GM19468 (cell line): ENCODE measurements around the gene SLC39A13.

ENCODE experiments used
- ATAC-seq: cut with Tn5 transposase; IDR thresholded peaks from one replicate; pipeline ENCODE4 v1.9.1; 2021; ENCODE audit warnings: mild to moderate bottlenecking, moderate library complexity, moderate number of reproducible peaks; ENCODE audit not compliant: unreplicated experiment; ENCODE audit errors: extremely low read depth

The SLC39A13 gene

DNA sequence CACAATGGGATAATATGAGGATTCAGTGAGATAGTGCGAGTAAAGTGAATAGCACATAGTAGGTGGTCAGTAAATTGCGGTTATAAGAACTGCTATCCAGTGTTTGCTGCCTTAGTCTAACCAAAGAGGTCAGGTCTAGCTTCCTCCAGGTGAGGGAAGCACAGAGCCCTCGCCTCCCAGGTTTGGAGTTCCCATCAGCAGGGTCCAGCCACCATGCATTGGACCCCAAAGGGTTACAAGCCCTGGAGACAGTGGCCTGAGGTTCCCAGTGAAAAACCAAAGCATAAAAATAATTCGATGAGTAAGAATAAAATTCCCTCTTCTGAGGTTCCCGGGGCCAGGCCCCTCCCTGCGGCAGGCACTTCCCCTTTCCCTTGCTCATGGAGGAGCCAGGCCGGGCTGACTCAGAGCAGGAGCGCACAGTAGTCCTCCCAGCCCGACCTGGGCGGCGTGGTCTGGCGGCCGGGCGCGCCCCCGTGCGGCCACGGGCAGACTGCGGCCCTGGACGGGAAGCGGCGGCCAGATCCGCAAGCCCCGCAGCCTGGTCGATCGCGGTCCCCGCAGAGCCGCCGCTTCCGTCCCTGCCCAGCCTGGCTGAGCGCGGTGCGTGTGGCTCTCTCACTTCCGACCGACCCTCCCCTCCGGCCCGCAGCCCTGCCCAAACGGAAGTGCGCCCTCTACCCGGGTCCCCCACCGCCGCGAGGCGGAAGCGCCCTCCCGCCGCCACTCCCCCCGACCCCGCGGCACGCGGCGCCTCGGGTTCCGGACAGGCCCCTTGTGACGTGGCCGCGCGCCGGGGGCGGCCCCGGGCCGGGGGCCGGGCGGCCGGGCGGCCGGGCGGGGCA is at the start of gene SLC39A13:
SLC39A13 (plus strand) TSS at position 845 of the 845 bp plus-strand sequence. CDS start 1,505 bp downstream, outside the sequence.
- ATAC-seq = peak; percentile 83

DNA sequence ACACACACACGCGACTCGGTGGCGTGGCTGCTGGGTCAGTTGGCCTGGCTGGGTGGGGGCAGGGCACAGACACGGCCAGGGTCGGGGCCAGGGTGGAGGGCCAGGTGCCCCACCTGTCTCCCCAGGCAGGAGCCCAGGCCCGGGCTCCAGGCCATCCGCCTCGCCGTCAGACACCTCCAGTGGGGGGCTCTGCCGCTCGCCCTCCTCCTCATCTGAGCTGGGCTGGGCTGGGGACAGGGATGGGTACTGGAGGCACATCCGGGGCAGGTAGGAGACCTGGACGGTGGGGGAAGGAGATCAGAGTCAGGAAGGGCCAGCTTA is 49.7 kb upstream of the SLC39A13 start:
- ATAC-seq = no peak

DNA sequence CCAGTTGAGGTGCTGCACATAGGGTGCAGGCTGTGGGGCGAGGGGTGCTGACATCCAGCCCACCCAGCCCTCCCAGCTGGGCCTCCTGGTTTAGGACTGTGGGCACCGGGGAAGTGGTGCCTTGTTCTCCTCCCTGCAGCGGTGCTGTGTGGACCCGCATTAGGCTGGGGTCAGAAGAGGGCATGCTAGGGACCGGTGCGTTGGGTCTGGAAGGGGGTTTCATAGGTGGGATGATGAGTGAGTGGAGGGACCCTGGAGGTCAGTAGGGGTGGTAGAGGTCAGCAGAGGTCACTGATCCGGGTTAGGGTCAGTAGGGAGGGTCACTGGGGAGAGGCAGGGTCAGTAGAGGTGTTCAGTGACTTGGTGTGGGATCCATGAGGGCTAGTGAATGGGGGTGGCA is 49.2 kb upstream of the SLC39A13 start:
- ATAC-seq = no peak

DNA sequence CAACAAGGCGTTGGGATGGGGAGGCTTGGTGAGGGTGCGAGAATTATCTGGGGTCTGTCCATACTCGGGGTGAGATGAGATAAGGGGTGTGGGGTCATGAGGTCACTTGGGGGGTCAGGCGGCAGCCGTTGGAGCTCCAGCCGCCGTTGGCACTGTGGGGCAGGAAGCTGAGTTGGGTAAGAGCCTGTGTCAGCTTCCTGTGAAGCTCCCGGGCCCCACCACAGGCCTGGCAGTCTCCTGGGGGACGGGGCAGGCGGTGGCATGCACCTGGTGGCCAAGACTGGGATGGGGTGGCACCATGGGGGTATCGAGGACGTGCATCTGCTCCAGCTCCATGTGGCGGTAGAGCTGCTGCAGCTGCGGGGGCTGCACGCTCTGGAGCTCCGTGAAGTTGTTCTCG is 48.8 kb upstream of the SLC39A13 start:
- ATAC-seq = no peak

DNA sequence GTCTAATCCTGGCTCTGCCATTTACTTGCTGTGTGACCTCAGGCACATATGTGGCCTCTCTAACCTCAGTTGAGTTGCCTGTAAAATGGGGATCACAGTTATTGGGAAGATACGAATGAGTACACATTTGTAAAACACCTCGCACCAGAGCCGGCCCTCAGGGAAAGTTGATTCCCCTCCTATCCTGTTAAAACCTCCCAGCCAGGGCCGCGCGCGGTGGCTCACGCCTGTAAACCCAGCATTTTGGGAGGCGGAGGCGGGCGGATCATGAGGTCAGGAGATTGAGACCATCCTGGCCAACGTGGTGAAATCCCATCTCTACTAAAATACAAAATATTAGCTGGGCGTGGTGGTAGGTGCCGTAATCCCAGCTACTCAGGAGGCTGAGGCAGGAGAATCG is 48.0 kb upstream of the SLC39A13 start:
- ATAC-seq = no peak

DNA sequence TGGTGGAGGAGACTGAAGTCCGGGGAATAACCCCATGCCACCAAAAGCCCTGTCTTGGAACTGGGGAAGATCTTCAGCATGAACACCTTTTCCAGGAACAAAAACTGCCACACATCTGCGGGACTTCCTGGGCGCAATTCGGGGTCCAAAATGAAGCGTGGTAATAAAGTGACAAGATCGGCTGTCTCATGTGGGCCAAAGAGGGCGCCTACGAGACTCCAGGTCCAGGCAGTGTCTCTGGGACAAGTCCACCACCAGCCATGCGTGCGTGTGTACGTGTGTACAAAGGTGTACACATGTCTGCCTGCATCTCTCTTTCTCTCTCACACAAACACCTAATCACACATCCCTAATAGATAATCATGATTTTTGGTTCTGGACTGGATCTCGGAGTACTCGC is 47.0 kb upstream of the SLC39A13 start:
- ATAC-seq = no peak

DNA sequence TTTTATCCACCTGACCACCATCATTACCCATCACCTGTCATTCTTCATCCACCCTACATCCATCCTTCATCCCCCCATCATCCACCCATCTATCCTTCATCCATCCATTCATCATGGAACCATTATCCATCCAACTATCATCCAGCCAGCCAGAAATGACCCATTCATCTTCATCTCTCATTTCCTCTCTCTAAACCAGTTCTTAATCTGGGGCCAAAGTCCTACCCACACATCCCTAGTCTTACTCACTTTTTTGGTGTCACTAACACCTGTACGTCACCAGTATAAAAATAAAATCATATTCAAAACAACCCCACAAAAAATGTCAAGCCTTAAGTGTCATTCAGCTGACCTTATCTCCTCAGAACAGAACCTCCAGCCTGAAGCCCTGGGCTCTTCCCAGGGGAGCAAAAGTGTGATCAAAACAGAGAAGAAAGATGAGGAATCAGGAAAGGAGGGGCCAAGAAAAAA is 42.3 kb upstream of the SLC39A13 start:
- no peak for ATAC-seq

DNA sequence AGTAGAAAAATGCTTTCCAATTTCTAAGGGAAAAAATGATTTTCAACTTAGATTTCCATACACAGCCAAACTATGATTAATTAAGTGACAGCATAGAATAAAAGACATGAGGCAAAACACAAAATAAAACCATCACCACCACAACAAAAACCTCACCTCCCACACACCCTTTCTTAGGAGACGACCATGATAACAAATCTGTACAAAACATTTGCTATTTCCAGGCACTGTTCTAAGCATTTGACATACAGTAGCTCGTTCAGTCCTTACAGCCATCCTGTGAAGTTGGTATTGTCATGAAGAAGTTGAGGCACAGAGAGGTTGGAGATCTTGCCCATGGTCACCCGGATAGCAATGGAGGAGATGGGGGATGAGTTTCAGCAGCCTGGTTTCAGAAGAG is 38.7 kb upstream of the SLC39A13 start:
- ATAC-seq = no peak

DNA sequence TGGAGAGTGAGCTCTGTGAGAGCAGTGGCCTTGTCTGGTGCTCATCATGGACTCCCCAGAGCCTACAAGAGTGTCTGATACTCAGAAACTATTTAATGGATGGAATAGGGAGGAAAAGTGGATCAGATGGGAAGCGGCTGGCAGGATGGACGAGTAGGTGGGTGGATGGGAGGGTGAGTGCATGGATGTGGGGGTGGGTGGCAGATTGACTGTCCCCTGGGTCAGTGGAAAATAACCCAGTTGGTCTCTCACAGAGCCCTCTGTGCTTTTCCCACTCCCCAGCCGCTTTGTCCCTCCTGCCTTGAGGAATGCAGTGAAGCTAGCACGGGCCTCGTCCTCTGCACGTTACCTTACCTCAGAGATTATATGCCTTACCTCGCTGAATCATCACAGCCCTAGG is 36.0 kb upstream of the SLC39A13 start:
- no peak for ATAC-seq

DNA sequence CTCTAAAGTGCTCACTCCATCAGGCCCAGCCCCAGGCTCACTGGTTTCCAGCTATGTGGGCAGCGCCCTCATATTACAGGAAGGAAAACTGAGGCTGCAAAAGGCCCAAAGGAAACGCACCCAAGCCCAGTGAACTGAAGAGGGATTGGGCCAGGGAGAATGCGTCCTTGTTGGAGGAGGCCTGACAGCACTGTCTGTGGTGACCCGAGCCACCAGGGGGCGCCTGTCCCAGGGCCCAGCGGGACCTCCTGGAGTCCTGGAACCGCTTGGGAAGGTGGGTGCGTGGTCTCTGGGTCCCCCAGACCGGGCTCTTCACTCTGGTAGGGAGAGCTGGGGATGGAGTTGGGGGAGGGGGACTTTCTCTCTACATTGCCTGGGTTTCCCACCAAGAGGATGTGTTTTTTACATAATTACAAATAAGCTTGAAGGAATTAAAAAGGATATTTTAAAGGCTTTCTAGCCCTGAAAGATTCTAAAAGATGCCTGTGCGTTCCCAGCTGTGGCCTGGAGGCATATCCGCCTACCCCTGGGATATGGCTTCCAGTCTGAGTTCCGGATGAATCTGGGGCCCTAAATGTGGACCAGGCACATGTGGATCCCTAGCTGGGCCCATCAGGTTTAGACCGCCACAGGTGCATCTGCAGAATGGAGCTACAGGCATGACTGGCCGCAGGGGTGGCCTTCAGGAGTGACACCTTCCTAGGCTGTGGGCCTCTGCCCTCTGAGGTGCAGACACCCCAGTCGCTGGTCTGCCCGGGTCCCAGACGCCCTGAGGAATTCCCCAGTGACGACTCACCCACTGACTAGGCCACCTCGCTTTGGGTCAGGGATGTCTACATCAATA is 34.3 kb upstream of the SLC39A13 start:
- no peak for ATAC-seq

DNA sequence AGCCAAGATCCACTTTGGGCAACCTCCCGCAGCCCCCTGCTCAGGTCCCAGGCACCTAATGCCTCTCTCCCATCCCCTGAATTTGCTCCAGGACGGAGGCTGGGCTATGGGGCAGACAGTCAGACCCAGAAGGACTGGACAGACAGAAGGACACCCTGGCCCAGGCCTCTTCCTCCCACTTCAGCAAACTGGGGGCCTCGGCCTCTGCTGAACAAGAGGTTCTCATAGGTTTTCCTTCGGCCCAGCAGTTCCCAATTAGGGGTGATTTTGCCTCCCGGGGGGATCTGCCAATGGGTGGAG is 33.7 kb upstream of the SLC39A13 start:
- no peak for ATAC-seq

DNA sequence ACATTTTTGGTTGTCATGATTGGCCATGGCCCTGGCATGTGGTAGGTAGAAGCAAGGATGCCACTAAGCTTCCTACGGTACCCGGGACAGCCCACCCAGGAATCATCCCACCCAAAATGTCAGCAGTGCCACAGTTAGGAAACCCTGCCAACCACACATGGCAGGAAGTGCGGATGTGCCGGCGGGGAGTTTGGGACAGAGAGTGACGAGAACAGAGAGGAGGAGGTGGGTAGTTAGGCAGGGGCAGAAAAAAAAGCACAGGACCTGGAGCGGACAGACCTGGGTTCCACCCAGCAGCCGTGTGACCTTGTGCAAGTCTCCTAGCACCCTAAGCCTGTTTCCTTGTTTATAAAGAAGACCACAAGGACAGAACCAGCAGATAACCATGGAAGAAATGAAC is 33.4 kb upstream of the SLC39A13 start:
- no peak for ATAC-seq

DNA sequence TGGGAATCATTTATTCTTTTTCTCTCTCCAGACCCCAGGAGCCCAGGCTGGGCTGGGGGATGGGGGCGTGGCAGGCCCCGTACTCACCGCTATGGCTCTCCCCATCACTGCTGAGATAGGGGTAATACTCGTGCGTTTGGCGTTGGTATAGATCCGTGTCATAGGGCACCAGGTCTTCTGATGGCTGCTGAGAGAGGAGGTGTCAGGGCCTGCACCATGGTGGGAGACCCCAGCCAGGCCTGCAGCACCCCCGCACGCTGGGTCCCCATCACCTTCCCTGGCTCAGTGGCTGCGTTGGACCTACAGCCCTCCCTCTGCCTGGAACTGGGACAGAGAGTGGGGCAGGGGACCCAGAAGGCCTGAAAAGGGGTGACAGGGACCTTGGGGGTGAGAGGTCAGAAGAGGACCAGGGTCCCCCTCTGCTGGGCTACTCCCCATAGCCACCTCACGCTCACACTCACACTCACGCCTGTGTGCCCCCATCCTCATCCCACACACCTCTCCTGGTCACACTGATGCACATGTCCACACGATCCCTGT is 32.8 kb upstream of the SLC39A13 start:
- ATAC-seq = no peak

DNA sequence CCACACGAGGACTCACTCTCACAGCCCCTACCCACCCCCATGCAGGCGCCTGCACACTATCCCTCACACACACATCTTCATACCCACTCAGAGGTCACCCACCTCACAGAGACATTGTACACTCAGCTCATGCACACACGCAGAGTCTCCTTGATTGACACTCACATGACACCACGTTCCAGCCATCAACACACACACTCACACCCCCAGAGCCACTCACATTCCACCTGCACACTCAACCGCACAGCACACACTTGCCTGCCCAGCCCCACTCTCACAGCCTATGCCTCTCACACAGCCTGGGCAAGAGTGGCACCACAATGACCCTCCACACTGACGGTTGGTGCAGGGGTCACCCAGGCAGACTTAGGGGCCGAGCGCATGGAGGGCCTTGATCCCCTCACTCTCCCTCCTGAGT is 32.3 kb upstream of the SLC39A13 start:
- no peak for ATAC-seq

DNA sequence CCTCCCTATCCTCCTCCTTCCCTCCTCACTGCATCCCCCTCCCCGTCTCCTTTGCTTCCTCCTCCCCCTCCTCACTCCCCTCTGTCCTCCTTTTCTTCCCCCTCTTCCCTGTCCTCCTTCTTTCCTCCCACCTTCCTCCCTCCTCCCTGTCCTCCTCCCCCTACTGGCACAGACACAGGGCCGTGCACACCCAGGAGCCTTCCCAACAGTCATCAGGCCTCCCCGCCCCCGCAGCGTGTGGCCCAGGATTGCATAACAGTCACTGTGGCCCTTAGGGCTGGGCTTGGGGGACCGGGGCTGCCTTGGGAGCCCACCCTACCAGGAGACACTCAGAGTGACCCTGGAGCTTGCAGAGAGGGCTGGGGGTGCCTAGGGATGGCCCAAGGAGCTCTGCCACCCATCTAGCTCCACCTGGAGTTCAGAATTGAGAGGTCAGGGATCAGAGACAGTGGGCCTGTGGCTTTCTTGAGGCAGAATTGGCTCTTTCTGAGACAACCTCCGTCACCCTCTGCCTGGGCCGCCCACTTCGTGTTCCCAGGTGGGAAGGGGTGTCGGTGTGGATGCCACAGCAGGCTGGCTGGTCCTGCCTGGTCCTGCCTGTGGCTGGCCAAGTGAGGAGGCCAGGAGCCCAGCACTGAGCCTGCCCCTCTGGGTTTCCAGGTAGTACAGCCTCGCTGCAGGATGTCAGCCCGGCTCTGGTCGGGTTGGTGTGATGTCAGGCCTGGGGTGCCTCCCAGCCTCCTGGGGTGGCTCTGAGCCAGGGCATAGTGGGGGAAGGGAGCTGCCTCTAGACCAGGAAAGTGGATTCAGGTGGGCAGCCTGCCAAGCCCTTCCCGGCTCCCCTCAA is 31.6 kb upstream of the SLC39A13 start:
- ATAC-seq = no peak

DNA sequence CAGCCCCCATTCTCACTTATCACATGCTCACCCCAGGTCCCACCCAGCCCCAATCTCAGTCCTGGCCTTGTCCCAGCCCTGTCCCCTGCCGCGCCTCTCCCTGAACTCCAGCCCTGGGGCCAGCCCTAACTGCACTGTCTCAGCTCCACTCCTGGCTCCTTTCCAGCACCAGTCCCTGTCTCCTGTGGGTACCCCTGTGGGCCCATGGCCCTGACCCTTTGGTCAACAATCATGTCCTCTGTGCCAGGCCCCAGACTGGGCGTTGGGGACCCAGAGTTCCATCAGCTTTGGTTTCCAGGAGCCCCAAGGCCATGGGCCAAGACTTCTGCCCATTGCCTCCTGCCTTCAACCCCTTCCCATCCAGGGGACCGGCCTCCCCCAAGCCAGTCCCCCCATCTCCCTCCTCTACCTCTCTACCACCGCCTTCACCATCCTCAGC is 30.8 kb upstream of the SLC39A13 start:
- no peak for ATAC-seq

DNA sequence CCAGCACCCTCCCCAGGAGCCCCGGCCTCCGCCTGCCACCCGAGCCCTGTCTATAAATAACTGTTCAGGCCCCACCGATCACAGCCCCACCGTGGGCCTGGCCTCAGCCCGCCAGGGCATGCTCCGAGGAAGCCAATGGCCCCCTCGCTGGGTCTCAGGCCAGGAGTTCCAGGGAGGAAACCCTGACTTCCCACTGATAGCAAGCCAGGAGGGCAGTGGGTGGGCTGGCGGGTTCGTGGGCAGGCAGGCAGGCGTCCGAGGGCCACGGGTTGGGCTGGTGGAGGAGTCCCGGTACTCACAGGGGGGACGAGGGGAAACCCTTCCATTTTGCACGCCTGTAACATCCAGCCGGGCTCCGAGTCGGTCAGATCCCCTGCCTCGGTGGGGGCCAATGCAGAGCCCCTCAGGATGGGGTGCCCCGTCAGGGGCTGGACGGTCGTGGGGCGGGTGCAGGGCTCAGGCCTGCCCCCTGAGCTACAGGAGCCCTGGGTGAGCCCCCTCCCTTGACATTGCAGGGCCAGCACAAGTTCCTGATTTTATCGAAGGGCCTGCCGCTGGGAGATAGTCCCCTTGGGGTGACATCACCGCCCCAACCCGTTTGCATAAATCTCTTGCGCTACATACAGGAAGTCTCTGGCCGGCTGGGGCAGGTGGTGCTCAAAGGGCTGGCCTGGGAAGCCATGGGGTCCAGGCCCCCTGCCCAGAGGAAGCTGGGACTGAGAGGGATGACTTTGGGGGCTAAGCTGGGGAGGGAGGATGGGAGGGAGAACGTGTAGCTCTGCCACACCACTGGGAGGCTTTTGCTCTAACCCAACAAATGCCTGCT is 30.2 kb upstream of the SLC39A13 start, which contains the start of gene SPI1:
SPI1 (minus strand) TSS at position 538 of the 826 bp plus-strand sequence; CDS start at position 344, 194 bp downstream.
- ATAC-seq = peak; percentile 71

DNA sequence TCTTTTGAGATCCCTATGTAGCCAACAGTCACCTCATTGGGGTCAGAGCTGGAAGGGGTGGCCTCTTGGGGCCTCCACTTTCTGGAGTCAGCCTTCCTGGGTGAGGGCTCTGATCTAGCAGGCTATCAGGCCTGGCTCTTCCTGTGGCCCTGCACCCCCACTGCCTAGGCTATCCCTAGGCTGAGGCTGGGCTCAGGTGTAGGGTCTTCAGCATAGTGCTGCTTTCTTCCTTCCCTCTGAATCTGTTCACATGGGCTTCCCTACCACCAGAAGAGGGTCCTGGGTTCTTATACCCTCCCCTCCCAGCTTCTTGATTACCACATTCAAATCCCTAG is 29.6 kb upstream of the SLC39A13 start:
- ATAC-seq = no peak

DNA sequence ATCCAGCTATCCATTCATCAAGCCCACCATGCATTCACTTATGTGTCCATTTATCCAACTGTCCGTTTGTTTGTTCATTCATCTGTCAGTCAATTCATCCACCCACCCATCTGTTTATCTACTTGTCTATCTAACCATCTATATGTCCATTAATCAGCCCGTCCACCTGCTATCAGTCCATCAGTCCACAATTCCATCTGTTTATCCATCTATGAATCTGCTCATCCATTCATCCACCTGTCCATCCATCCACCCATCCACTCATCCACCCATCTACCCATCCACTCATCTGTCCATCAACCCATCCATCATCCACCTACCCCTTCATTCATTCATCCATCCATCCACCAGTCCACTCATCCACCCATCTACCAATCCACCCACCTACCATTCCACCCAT is 29.1 kb upstream of the SLC39A13 start:
- no peak for ATAC-seq
